Liver (tissue), 9 donors: ENCODE measurements around the gene BANK1. TPM values are rescaled to one million over a fixed set of nuclear protein-coding genes. Genes with fewer than 3 reads are reported as not detected.
"Not testable (repeated sequence)": the region's sequence is repeated elsewhere in the genome, so short reads cannot be mapped to it uniquely, and the experiment has no call there.

Experiments used
- DNase-seq: peaks from one replicate; pipeline ENCODE4 v3.0.0-alpha.2; 2017; ENCODE audit warnings: low spot score
- H3K27ac ChIP-seq, 2 donors: one replicate each; pipeline ENCODE4 v1.7.0; 2013; ENCODE audit warnings: inconsistent platforms in 2 of 2, low read length in 2 of 2, control low read depth in 1 of 2, low read depth in 1 of 2, mild to moderate bottlenecking in 1 of 2
- H3K27me3 ChIP-seq, 4 donors: one replicate each; pipeline versions ENCODE4 v1.6.1 to v1.7.0; 2013; ENCODE audit warnings: low read length in 3 of 4, inconsistent platforms in 1 of 4, mild to moderate bottlenecking in 1 of 4, moderate library complexity in 1 of 4; ENCODE audit not compliant: control insufficient read depth in 4 of 4, insufficient read depth in 4 of 4
- H3K36me3 ChIP-seq, 4 donors: one replicate each; pipeline versions ENCODE4 v1.6.1 to v1.7.0; 2013; ENCODE audit warnings: low read length in 3 of 4, mild to moderate bottlenecking in 3 of 4, low read depth in 1 of 4, moderate library complexity in 1 of 4; ENCODE audit not compliant: control insufficient read depth in 4 of 4, insufficient read depth in 3 of 4
- H3K4me1 ChIP-seq, 4 donors: one replicate each; pipeline versions ENCODE4 v1.6.1 to v1.7.0; 2013; ENCODE audit warnings: low read length in 3 of 4, mild to moderate bottlenecking in 3 of 4, moderate library complexity in 1 of 4; ENCODE audit not compliant: control insufficient read depth in 4 of 4, insufficient read depth in 4 of 4
- H3K4me3 ChIP-seq, 3 donors: one replicate each; pipeline versions ENCODE4 v1.6.1 to v1.7.0; 2013; ENCODE audit warnings: low read length in 3 of 3, control low read depth in 1 of 3, low read depth in 1 of 3, mild to moderate bottlenecking in 1 of 3
- H3K9ac ChIP-seq, 2 donors: one replicate each; pipeline ENCODE4 v1.7.0; 2013; ENCODE audit warnings: low read length in 2 of 2, mild to moderate bottlenecking in 2 of 2, moderate library complexity in 2 of 2, control low read depth in 1 of 2, low read depth in 1 of 2
- H3K9me3 ChIP-seq, 4 donors: one replicate each; pipeline versions ENCODE4 v1.6.1 to v1.7.0; 2013; ENCODE audit warnings: low read length in 3 of 4; ENCODE audit not compliant: control insufficient read depth in 4 of 4
- EGR1 ChIP-seq, 2 donors: IDR thresholded peaks; 2 replicates each; pipeline ENCODE4 v1.6.1; 2016 to 2018; ENCODE audit warnings: antibody characterized with exemption in 2 of 2, low read depth in 2 of 2
- FOXA2 ChIP-seq: IDR thresholded peaks from 2 replicates; pipeline ENCODE4 v1.6.1; 2016; ENCODE audit warnings: antibody characterized with exemption
- GABPA ChIP-seq, 2 donors: IDR thresholded peaks in 1 of 2; conservative IDR thresholded peaks in 1 of 2; 2 replicates each; pipeline ENCODE4 v1.6.1; 2016; ENCODE audit warnings: antibody characterized with exemption in 2 of 2, mild to moderate bottlenecking in 1 of 2, moderate library complexity in 1 of 2
- HNF4A ChIP-seq, 2 donors: conservative IDR thresholded peaks; 2 replicates each; pipeline ENCODE4 v1.6.1; 2016; ENCODE audit warnings: antibody characterized with exemption in 2 of 2, mild to moderate bottlenecking in 2 of 2
- HNF4G ChIP-seq: IDR thresholded peaks from 2 replicates; pipeline ENCODE4 v1.6.1; 2016; ENCODE audit warnings: antibody characterized with exemption
- JUND ChIP-seq, 2 donors: IDR thresholded peaks; 2 replicates each; pipeline ENCODE4 v1.6.1; 2016; ENCODE audit warnings: antibody characterized with exemption in 2 of 2
- MAX ChIP-seq: IDR thresholded peaks from 2 replicates; pipeline ENCODE4 v1.6.1; 2016; ENCODE audit warnings: antibody characterized with exemption
- REST ChIP-seq: IDR thresholded peaks from 2 replicates; pipeline ENCODE4 v1.6.1; 2016; ENCODE audit warnings: antibody characterized with exemption, mild to moderate bottlenecking
- SP1 ChIP-seq: IDR thresholded peaks from 2 replicates; pipeline ENCODE4 v1.6.1; 2018; ENCODE audit warnings: antibody characterized with exemption, mild to moderate bottlenecking
- TAF1 ChIP-seq: conservative IDR thresholded peaks from 2 replicates; pipeline ENCODE4 v1.6.1; 2016; ENCODE audit warnings: antibody characterized with exemption, mild to moderate bottlenecking
- WGBS: extraction: QIAGEN DNeasy Blood & Tissue Kit; methylation state at CpG from one replicate; pipeline ENCODE4 v1.1.7; 2013; 5-methylcytosine and 5-hydroxymethylcytosine counted together
- polyA plus RNA-seq, 2 donors: library from polyadenylated mRNA; stranded (reverse) in 1 of 2; unstranded in 1 of 2; fragments of 200-250 nt in 1 of 2; fragments of >200 nt in 1 of 2; fragmentation: Nextera tagmentation in 1 of 2; extraction: Ambion mirVana in 1 of 2; gene quantifications; one replicate each; pipeline versions ENCODE4 v1.2.1 to v1.2.3, GENCODE V29; 2013 to 2015
- total RNA-seq, 2 donors: library from RNA; depleted of rRNA; stranded (reverse); fragments of >200 nt; gene quantifications; one replicate each; pipeline ENCODE4 v1.2.3, GENCODE V29; 2014
- TF ChIP-seq, protein P1 (sequence below): fragments of 150-350 bp; IDR thresholded peaks from 2 replicates; pipeline ENCODE4 v1.5.1; 2017; ENCODE audit warnings: improper control_type of control experiment, low read depth, low read length; ENCODE audit not compliant: missing input control
- TF ChIP-seq, protein P2 (sequence below): IDR thresholded peaks from 2 replicates; pipeline ENCODE4 v1.6.1; 2016; ENCODE audit warnings: antibody characterized with exemption
- donor health status: healthy.
- donor health status: healthy.
- donor health status: healthy.
- donor health status: healthy.
- donor health status: healthy.

The BANK1 gene
- total and polyA plus RNA-seq, 4 donors: 0.06 to 1.7 (median 0.35) TPM

DNA sequence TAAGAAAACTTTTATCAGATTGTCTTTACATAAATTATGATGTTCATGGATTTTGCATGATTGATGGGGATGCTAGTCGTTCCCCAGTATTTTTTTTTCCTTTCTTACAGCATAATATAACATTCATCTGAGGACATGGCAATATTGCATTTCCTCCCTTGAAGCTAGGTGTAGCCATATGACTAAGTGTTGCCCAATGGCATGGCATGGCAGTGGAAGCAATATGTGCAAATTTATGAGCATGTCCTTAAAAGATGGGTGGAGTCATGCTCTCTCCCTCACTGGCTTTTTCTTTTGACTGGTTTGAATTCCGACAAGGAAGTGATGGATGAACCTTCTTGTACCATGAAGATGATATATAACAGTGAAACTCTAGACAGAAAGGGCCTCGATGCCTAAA lies 96.3 kb downstream of the BANK1 start (continued):
- TF ChIP-seq, protein P1, sequence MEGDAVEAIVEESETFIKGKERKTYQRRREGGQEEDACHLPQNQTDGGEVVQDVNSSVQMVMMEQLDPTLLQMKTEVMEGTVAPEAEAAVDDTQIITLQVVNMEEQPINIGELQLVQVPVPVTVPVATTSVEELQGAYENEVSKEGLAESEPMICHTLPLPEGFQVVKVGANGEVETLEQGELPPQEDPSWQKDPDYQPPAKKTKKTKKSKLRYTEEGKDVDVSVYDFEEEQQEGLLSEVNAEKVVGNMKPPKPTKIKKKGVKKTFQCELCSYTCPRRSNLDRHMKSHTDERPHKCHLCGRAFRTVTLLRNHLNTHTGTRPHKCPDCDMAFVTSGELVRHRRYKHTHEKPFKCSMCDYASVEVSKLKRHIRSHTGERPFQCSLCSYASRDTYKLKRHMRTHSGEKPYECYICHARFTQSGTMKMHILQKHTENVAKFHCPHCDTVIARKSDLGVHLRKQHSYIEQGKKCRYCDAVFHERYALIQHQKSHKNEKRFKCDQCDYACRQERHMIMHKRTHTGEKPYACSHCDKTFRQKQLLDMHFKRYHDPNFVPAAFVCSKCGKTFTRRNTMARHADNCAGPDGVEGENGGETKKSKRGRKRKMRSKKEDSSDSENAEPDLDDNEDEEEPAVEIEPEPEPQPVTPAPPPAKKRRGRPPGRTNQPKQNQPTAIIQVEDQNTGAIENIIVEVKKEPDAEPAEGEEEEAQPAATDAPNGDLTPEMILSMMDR: no peak

- Histone ChIP-seq H3K36me3 (no peaks in the 10 kb centered on the region), H3K4me1 (peaks cover 0 to 1% (median 0%) of the 10 kb centered on the region in 4 donors), H3K9ac (no peak overlapping the region), H3K27ac (no peak overlapping the region), H3K4me3 (no peak overlapping the region), H3K9me3 (no peaks in the 10 kb centered on the region), H3K27me3 (no peaks in the 10 kb centered on the region)
- DNase-seq: no peak
- WGBS: 85% methylated on average over 4 of the region's 4 CpGs
- no peak for TF ChIP-seq HNF4G
These were observed 97.9 kb downstream of the BANK1 start for GRCh38 chr4:101888472-101888871.

DNA sequence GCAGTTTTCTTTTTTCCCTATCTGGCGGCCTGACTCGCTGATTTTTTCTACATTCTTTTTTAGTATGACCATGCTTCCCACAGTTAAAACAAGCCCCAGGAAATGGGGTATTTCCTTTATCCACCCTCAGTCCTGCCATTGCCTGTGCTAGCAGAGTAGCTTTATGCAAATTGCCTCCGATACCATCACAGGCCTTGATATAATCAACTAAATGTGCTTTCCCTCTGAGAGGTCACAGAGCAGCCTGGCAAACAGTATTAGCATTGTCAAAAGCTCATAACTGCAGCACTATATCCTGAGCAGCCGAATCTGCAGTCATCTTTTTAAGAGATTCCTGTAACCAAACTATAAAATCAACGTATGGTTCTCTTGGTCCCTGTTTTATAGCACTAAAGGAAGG lies 115.0 kb downstream of the BANK1 start:
- not testable (repeated sequence) for H3K9ac ChIP-seq, H3K27ac ChIP-seq, H3K4me1 ChIP-seq, H3K36me3 ChIP-seq, H3K4me3 ChIP-seq, DNase-seq, H3K9me3 ChIP-seq, H3K27me3 ChIP-seq
- 71% methylated on average over 5 of the region's 5 CpGs for WGBS

GRCh38 chr4:101910786-101911373 lies 120.3 kb downstream of the BANK1 start:
- no peak for DNase-seq
- Histone ChIP-seq H3K9me3 (peaks cover 0 to 3% (median under 1%) of the 10 kb centered on the region in 4 donors), H3K4me1 (no peaks in the 10 kb centered on the region), H3K36me3 (no peaks in the 10 kb centered on the region), H3K4me3 (no peak overlapping the region), H3K9ac (no peak overlapping the region), H3K27me3 (no peaks in the 10 kb centered on the region), H3K27ac (no peak overlapping the region)
- WGBS: 89% methylated on average over 4 of the region's 4 CpGs
- TF ChIP-seq SP1: no peak
- TF ChIP-seq EGR1 (IDR thresholded peaks at IDR 0.05; ENCODE audit: low read depth in 2 of 2): no peak
- no peak for TF ChIP-seq GABPA (IDR thresholded peaks at IDR 0.05 in 1 of 2, conservative IDR thresholded peaks at IDR 0.05 in 1 of 2)
- TF ChIP-seq, protein P2, sequence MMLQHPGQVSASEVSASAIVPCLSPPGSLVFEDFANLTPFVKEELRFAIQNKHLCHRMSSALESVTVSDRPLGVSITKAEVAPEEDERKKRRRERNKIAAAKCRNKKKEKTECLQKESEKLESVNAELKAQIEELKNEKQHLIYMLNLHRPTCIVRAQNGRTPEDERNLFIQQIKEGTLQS: no peak
- TF ChIP-seq HNF4A (conservative IDR thresholded peaks at IDR 0.05): no peak
- no peak for TF ChIP-seq HNF4G

- Histone ChIP-seq H3K36me3 (no peaks in the 10 kb centered on the region), H3K4me3 (no peak overlapping the region), H3K9me3 (peaks cover 0 to 1% (median under 1%) of the 10 kb centered on the region in 4 donors), H3K9ac (no peak overlapping the region), H3K27me3 (no peaks in the 10 kb centered on the region), H3K4me1 (no peaks in the 10 kb centered on the region), H3K27ac (no peak overlapping the region)
- DNase-seq: no peak
- TF ChIP-seq SP1 (no peak), HNF4G (no peak), JUND (IDR thresholded peaks at IDR 0.05) (no peak), TAF1 (no peak), EGR1 (IDR thresholded peaks at IDR 0.05; ENCODE audit: low read depth in 2 of 2) (no peak), FOXA2 (no peak), HNF4A (conservative IDR thresholded peaks at IDR 0.05) (no peak), REST (no peak), GABPA (IDR thresholded peaks at IDR 0.05 in 1 of 2, conservative IDR thresholded peaks at IDR 0.05 in 1 of 2) (no peak), MAX (no peak)
- TF ChIP-seq, protein P1: no peak
These were observed 121.1 kb downstream of the BANK1 start for GRCh38 chr4:101911616-101912015.
